Endothelial cell of umbilical vein (primary cell): Measurements from ENCODE around the gene FBXO5. TPM values are rescaled to one million over a fixed set of nuclear protein-coding genes. Genes with fewer than 3 reads are reported as not detected.
"Not testable (repeated sequence)": the region's sequence is repeated elsewhere in the genome, so short reads cannot be mapped to it uniquely, and the experiment has no call there.

ENCODE experiments used
- BruUV-seq: library from RNA; stranded (reverse); fragments of 400-500 nt; replicated peaks from 2 replicates; lab custom pipeline; 2021; lab: Mats Ljungman, UMichigan
- CTCF ChIA-PET: fragments of 300-600, 350-600 bp; sonication (Branson Sonifier 250); formaldehyde crosslinking; loops from one replicate; lab custom pipeline; 2021; ENCODE audit warnings: antibody characterized with exemption, inconsistent platforms; lab: Charles Lee
- POLR2A ChIA-PET: fragments of 300-600, 350-600 bp; sonication (Branson Sonifier 250); formaldehyde crosslinking; loops from one replicate; lab custom pipeline; 2021; ENCODE audit warnings: antibody characterized with exemption, inconsistent platforms; lab: Charles Lee
- DNase-seq: peaks from one replicate; pipeline ENCODE4 v3.0.0-alpha.2; 2011; ENCODE audit warnings: low read depth, low spot score
- FAIRE-seq: peaks from 2 replicates; lab custom pipeline; 2011; peaks lifted over from hg19 to GRCh38; lab: Jason Lieb, UNC
- H2AFZ ChIP-seq: 2 replicates; pipeline ENCODE4 v1.6.0; 2012; ENCODE audit warnings: low read depth, low read length, control low read depth, inconsistent platforms
- H3K27ac ChIP-seq: 2 replicates; pipeline ENCODE4 v1.5.1; 2011; ENCODE audit warnings: low read depth, mild to moderate bottlenecking, control low read depth, low read length, moderate library complexity; ENCODE audit not compliant: insufficient read depth
- H3K27me3 ChIP-seq, 2 experiments: 2 replicates each; pipeline versions ENCODE4 v1.6.0 to v1.6.1; 2011; ENCODE audit warnings: low read length in 2 of 2, mixed read lengths in 1 of 2; ENCODE audit not compliant: control insufficient read depth in 2 of 2, insufficient read depth in 2 of 2
- H3K36me3 ChIP-seq, 2 experiments: 2 replicates in 1 of 2; 3 replicates in 1 of 2; pipeline ENCODE4 v1.5.1; 2011; ENCODE audit warnings: low read length in 2 of 2, mild to moderate bottlenecking in 1 of 2, moderate library complexity in 1 of 2; ENCODE audit not compliant: control insufficient read depth in 2 of 2, insufficient read depth in 2 of 2; ENCODE audit errors: extremely low read depth in 1 of 2
- H3K4me1 ChIP-seq: 3 replicates; pipeline ENCODE4 v1.5.1; 2011; ENCODE audit warnings: mild to moderate bottlenecking, low read length; ENCODE audit not compliant: control insufficient read depth, insufficient read depth; ENCODE audit errors: extremely low read depth
- H3K4me2 ChIP-seq: 2 replicates; pipeline ENCODE4 v1.6.1; 2011; ENCODE audit warnings: low read length, control low read depth, mixed read lengths; ENCODE audit not compliant: insufficient read depth
- H3K4me3 ChIP-seq, 3 experiments: fragments of 200-600 bp in 1 of 3; sonication (generic), shearing (Covaris generic) in 1 of 3; replicated peaks in 1 of 3; 2 replicates each; pipeline ENCODE4 v1.5.1; 2011 to 2016; ENCODE audit warnings: control low read depth in 3 of 3, low read length in 3 of 3, mild to moderate bottlenecking in 2 of 3, inconsistent platforms in 1 of 3, low read depth in 1 of 3, moderate library complexity in 1 of 3; ENCODE audit not compliant: insufficient read depth in 1 of 3
- H3K79me2 ChIP-seq: 2 replicates; pipeline ENCODE4 v1.6.0; 2012; ENCODE audit warnings: low read length, inconsistent platforms; ENCODE audit not compliant: control insufficient read depth, insufficient read depth
- H3K9ac ChIP-seq: replicated peaks from 2 replicates; pipeline ENCODE3; 2011; ENCODE audit warnings: low read length, control low read depth; ENCODE audit not compliant: insufficient read depth; ENCODE audit errors: extremely low read depth
- H3K9me1 ChIP-seq: replicated peaks from 3 replicates; pipeline ENCODE4 v1.6.0; 2011; ENCODE audit warnings: mild to moderate bottlenecking, low read length; ENCODE audit not compliant: control insufficient read depth, insufficient read depth; ENCODE audit errors: extremely low read depth
- H3K9me3 ChIP-seq: replicated peaks from 2 replicates; pipeline ENCODE4 v1.5.1; 2012; ENCODE audit warnings: low read length, inconsistent platforms; ENCODE audit not compliant: control insufficient read depth, insufficient read depth
- H4K20me1 ChIP-seq: replicated peaks from 2 replicates; pipeline ENCODE3; 2011; ENCODE audit warnings: mild to moderate bottlenecking, low read length; ENCODE audit not compliant: control insufficient read depth, insufficient read depth; ENCODE audit errors: extremely low read depth
- EZH2 ChIP-seq: IDR thresholded peaks from 2 replicates; pipeline ENCODE4 v1.6.1; 2012; ENCODE audit warnings: borderline replicate concordance, low read depth, mild to moderate bottlenecking, moderate library complexity, low read length, inconsistent platforms; ENCODE audit not compliant: severe bottlenecking
- FOS ChIP-seq: IDR thresholded peaks from 2 replicates; pipeline ENCODE4 v1.6.1; 2011; ENCODE audit warnings: mild to moderate bottlenecking, low read length, moderate library complexity, borderline replicate concordance; ENCODE audit not compliant: insufficient read depth
- GATA2 ChIP-seq: IDR thresholded peaks from 2 replicates; pipeline ENCODE4 v1.7.0; 2011; ENCODE audit warnings: low read depth, mild to moderate bottlenecking, moderate library complexity, mixed read lengths, low read length; ENCODE audit not compliant: insufficient read length, insufficient read depth
- JUN ChIP-seq: IDR thresholded peaks from 2 replicates; pipeline ENCODE4 v1.6.1; 2011; ENCODE audit warnings: borderline replicate concordance, low read depth; ENCODE audit not compliant: insufficient read length, insufficient read depth
- MYC ChIP-seq: IDR thresholded peaks from one replicate; pipeline ENCODE4 v1.6.1; 2011; ENCODE audit warnings: mild to moderate bottlenecking, low read depth, low read length
- POLR2A ChIP-seq: IDR thresholded peaks from 2 replicates; pipeline ENCODE4 v1.6.1; 2012; ENCODE audit warnings: low read depth, mild to moderate bottlenecking, control low read depth, low read length
- POLR2AphosphoS5 ChIP-seq: IDR thresholded peaks from 2 replicates; pipeline ENCODE4 v1.6.1; 2012; ENCODE audit warnings: low read depth, mild to moderate bottlenecking, control low read depth, low read length, moderate library complexity; ENCODE audit not compliant: insufficient read depth
- dilution Hi-C: fragments of 300-500 bp; cut with MboI; formaldehyde crosslinking; loops from one replicate; pipeline ENCODE4 v1.15.0; 2019; ENCODE audit warnings: low sequenced_read_pairs; ENCODE audit not compliant: extremely low pct_ligation_motif_present
- intact Hi-C: fragments of 100-400 bp; cut with micrococcal nuclease; formaldehyde crosslinking; loops from one replicate; pipeline ENCODE4 v1.10.0; 2022
- polyA plus RNA-seq, 4 experiments: library from polyadenylated mRNA; depleted of rRNA in 3 of 4; stranded (reverse) in 3 of 4; unstranded in 1 of 4; fragments of >200 nt; gene quantifications; 2 replicates each; pipeline versions ENCODE4 v1.2.1 to v1.2.3, GENCODE V29; 2011 to 2012; ENCODE audit warnings: missing spikeins in 1 of 4
- total RNA-seq: library from RNA; stranded (reverse); gene quantifications from 2 replicates; pipeline ENCODE4 v1.2.3, GENCODE V29; 2021
- TF ChIP-seq, protein P1 (sequence below): IDR thresholded peaks from 2 replicates; pipeline ENCODE4 v1.6.1; 2011; ENCODE audit not compliant: insufficient read depth, insufficient read length
- TF ChIP-seq, protein P2 (sequence below), 2 donors: IDR thresholded peaks; 1 replicate in 1 of 2; 2 replicates in 1 of 2; pipeline ENCODE4 v1.5.1; 2011; ENCODE audit warnings: low read length in 2 of 2, mild to moderate bottlenecking in 2 of 2, moderate library complexity in 2 of 2, control low read depth in 1 of 2, inconsistent platforms in 1 of 2, low read depth in 1 of 2; ENCODE audit not compliant: insufficient read depth in 1 of 2; ENCODE audit errors: extremely low read depth in 1 of 2

The FBXO5 gene
- total and polyA plus RNA-seq, 2 donors (not counting 3 experiments of a cell fraction or from before 2014, with no cell fraction given): 6.1 to 27.1 TPM

DNA sequence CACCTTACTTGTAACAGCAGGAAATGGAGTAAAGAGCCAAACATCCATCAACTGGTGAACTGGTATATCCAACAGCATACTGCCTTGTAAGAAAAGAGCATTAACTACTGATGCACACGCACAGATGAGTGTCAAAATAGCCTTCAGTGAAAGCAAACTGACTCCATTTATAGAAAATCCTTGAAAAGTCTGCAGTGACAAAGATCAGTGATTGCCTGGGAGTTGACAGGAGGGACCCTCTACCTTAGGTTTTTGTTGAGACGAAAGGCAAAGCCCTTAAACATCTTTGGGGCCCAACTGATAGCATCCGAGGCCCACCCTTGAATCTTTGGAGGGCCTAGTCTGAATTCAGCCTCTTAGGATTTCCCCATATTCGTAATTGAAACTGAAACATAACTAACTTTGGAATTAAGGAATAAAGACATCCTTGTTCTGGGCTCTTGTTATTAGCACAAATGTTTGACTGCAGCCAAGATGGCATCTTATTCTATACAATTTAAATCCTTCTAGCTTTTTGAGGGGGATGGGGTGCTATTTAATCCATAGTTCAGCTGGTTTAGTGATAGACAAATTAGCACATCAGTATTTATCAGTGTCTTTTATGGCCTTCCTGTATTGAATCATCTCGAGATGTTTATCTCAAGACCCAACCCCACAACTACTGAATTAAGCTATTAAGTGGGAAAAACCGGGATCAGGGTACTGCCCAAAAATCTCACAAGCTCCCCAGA, 13.0 kb downstream of the FBXO5 start:
- no peak for TF ChIP-seq FOS
- TF ChIP-seq EZH2: no peak
- TF ChIP-seq GATA2: no peak
- TF ChIP-seq, protein P1, sequence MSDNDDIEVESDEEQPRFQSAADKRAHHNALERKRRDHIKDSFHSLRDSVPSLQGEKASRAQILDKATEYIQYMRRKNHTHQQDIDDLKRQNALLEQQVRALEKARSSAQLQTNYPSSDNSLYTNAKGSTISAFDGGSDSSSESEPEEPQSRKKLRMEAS: no peak
- TF ChIP-seq POLR2AphosphoS5: no peak
- TF ChIP-seq POLR2A: no peak
- no peak for TF ChIP-seq JUN
- no peak for TF ChIP-seq MYC
- TF ChIP-seq, protein P2, sequence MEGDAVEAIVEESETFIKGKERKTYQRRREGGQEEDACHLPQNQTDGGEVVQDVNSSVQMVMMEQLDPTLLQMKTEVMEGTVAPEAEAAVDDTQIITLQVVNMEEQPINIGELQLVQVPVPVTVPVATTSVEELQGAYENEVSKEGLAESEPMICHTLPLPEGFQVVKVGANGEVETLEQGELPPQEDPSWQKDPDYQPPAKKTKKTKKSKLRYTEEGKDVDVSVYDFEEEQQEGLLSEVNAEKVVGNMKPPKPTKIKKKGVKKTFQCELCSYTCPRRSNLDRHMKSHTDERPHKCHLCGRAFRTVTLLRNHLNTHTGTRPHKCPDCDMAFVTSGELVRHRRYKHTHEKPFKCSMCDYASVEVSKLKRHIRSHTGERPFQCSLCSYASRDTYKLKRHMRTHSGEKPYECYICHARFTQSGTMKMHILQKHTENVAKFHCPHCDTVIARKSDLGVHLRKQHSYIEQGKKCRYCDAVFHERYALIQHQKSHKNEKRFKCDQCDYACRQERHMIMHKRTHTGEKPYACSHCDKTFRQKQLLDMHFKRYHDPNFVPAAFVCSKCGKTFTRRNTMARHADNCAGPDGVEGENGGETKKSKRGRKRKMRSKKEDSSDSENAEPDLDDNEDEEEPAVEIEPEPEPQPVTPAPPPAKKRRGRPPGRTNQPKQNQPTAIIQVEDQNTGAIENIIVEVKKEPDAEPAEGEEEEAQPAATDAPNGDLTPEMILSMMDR (IDR thresholded peaks at IDR 0.05; ENCODE audit: extremely low read depth in 1 of 2, insufficient read depth in 1 of 2, low read depth in 1 of 2, low read length in 2 of 2): no peak
- DNase-seq (no peak), FAIRE-seq (no peak)
- H3K36me3 ChIP-seq: peaks cover 4 to 32% of the 10 kb centered on the region in 2 experiments
- peaks cover 28% of the 10 kb centered on the region for H3K79me2 ChIP-seq
- no peaks in the 10 kb centered on the region for H3K27me3 ChIP-seq
- dilution Hi-C loops (no loop called here), intact Hi-C loops (no loop called here)
- no peak overlapping the region for H3K27ac ChIP-seq
- BruUV-seq: no TSS peak
- H3K4me2 ChIP-seq: no peak overlapping the region
- no peak overlapping the region for H3K9ac ChIP-seq
- H3K9me1 ChIP-seq: no peaks in the 10 kb centered on the region
- H3K9me3 ChIP-seq: no peaks in the 10 kb centered on the region
- ChIA-PET POLR2A (no interaction called here), CTCF (interaction anchor here (1.0 to 1.1 kb wide), 2 partner anchors 15 to 22 kb away, joined by 4 to 5 read pairs; no protein-coding TSS in a partner anchor)
- no peaks in the 10 kb centered on the region for H4K20me1 ChIP-seq
- no peaks in the 10 kb centered on the region for H3K4me1 ChIP-seq
- H2AFZ ChIP-seq: no peak overlapping the region
- H3K4me3 ChIP-seq: no peak overlapping the region

DNA sequence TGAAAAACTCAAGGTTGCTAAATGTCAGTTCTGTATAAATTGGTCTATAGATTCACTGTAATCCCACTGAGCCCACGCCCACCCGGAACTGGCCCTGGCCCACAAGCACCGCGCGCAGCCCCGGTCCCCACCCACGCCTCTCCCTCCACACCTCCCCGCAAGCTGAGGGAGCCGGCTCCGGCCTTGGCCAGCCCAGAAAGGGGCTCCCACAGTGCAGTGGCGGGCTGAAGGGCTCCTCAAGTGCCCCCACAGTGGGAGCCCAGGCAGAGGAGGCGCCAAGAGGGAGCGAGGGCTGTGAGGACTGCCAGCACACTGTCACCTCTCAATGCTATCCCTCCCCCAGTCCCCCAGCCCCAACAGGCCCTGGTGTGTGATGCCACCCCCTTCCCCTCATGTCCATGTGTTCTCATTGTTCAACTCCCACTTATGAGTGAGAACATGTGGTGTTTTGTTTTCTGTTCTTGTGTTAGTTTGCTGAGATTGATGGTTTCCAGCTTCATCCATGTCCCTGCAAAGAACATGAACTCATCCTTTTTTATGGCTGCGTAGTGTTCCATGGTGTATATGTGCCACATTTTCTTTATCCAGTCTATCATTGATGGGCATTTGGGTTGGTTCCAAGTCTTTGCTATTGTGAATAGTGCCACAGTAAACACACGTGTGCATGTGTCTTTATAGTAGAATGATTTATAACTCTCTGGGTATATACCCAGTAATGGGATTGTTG, 16.5 kb downstream of the FBXO5 start:
- H3K4me1 ChIP-seq, H3K9me3 ChIP-seq, H3K4me3 ChIP-seq, BruUV-seq, H3K4me2 ChIP-seq, H3K27me3 ChIP-seq, H3K79me2 ChIP-seq, POLR2A ChIA-PET, FAIRE-seq, DNase-seq, dilution Hi-C loops, H2AFZ ChIP-seq, H3K9me1 ChIP-seq, H3K27ac ChIP-seq, H4K20me1 ChIP-seq, H3K9ac ChIP-seq, intact Hi-C loops: not testable (repeated sequence)
- CTCF ChIA-PET: interaction anchor here (1.0 to 3.2 kb wide), 2 partner anchors 12 kb away, joined by 4 to 11 read pairs; no protein-coding TSS in a partner anchor
- peaks cover 4 to 13% of the 10 kb centered on the region in 2 experiments for H3K36me3 ChIP-seq
